Stomach (tissue), 4 donors: Measurements from ENCODE around the gene PIP4K2C.

Experiments
- CTCF ChIP-seq, 7 experiments: fragments of 450-650 bp in 4 of 7; fragments of 200-600 bp in 3 of 7; sonication (generic) in 3 of 7; IDR thresholded peaks; one replicate each; pipeline ENCODE4 v1.5.1; 2016 to 2019; ENCODE audit warnings: antibody characterized with exemption in 7 of 7, control low read depth in 2 of 7, mild to moderate bottlenecking in 1 of 7
- EP300 ChIP-seq: sonication (generic); formaldehyde crosslinking; IDR thresholded peaks from one replicate; pipeline ENCODE4 v1.6.1; 2017; ENCODE audit warnings: antibody characterized with exemption
- POLR2A ChIP-seq, 4 donors: fragments of 450-650 bp; IDR thresholded peaks; one replicate each; pipeline ENCODE4 v1.6.1; 2016; ENCODE audit warnings: antibody characterized with exemption in 4 of 4, control low read depth in 2 of 4, mild to moderate bottlenecking in 1 of 4, moderate library complexity in 1 of 4
- POLR2AphosphoS5 ChIP-seq, 3 donors: sonication (generic); formaldehyde crosslinking; IDR thresholded peaks; one replicate each; pipeline ENCODE4 v1.6.1; 2016; ENCODE audit warnings: antibody characterized with exemption in 3 of 3

- TF ChIP-seq POLR2AphosphoS5 (IDR thresholded peaks at IDR 0.05) (no peak), CTCF (IDR thresholded peaks at IDR 0.05) (no peak), EP300 (no peak), POLR2A (IDR thresholded peaks at IDR 0.05) (no peak)
Observed at GRCh38 chr12:57590479-57590863, 521 bp upstream of the PIP4K2C start.
